H1 (cell line): ENCODE data around the gene DENND10.

ENCODE experiments used
- CTCF ChIP-seq, 3 experiments: IDR thresholded peaks; 1 replicate in 2 of 3; 2 replicates in 1 of 3; pipeline versions ENCODE4 v1.5.1 to v1.6.1; 2011; ENCODE audit warnings: low read length in 3 of 3, mild to moderate bottlenecking in 3 of 3, inconsistent platforms in 2 of 3, low read depth in 1 of 3, moderate library complexity in 1 of 3; ENCODE audit not compliant: insufficient read depth in 1 of 3; ENCODE audit errors: control extremely low read depth in 1 of 3
- EP300 ChIP-seq, 2 experiments: IDR thresholded peaks; 1 replicate in 1 of 2; 2 replicates in 1 of 2; pipeline ENCODE4 v1.6.1; 2011 to 2012; ENCODE audit warnings: low read depth in 2 of 2, low read length in 2 of 2, mild to moderate bottlenecking in 2 of 2, borderline replicate concordance in 1 of 2, inconsistent platforms in 1 of 2, moderate library complexity in 1 of 2
- SP2 ChIP-seq: IDR thresholded peaks from 2 replicates; pipeline ENCODE4 v1.6.1; 2012; ENCODE audit warnings: mild to moderate bottlenecking, low read length, inconsistent platforms
- USF2 ChIP-seq: IDR thresholded peaks from 2 replicates; pipeline ENCODE4 v1.6.1; 2011; ENCODE audit warnings: low read length, improper control_type of control experiment

GRCh38 chr10:119159332-119159731, 55.4 kb downstream of the DENND10 start:
- TF ChIP-seq CTCF (IDR thresholded peaks at IDR 0.05; ENCODE audit: control extremely low read depth in 1 of 3, insufficient read depth in 1 of 3, low read depth in 1 of 3, low read length in 3 of 3) (no peak), USF2 (no peak), EP300 (IDR thresholded peaks at IDR 0.05; ENCODE audit: borderline replicate concordance in 1 of 2, low read depth in 2 of 2, low read length in 2 of 2) (no peak), SP2 (no peak)
